SHP77 treated with DMSO at 0.1 percent for 48 hours (cell line): ENCODE measurements around the gene WNT6.

Source experiments
- DNase-seq: peaks from one replicate; lab custom pipeline; 2025; lab: John Stamatoyannopoulos, UW

WNT6 gene

DNA sequence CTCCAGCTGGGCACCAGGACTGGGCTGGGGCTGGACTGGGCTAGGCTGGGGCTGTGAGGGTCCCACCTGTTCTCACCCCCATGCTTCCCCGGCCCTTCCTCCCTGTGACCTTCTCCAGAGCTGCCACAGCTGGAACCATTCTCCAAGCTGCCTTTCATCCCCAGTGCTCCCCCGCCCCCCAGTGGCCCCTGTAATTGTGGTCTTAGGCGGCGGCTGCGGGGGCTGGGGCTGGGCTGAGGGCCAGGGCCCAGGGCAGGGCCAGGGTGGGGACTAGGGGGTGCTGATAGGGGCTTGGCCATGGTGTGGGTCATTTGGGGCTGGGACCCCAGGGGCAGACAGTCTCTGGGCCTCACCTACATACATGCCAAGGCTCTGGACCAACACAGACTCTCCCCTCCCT, 18.3 kb downstream of the WNT6 start:
- no peak for DNase-seq

GRCh38 chr2:218878486-218878885, 18.9 kb downstream of the WNT6 start:
- DNase-seq, result no peak

DNA sequence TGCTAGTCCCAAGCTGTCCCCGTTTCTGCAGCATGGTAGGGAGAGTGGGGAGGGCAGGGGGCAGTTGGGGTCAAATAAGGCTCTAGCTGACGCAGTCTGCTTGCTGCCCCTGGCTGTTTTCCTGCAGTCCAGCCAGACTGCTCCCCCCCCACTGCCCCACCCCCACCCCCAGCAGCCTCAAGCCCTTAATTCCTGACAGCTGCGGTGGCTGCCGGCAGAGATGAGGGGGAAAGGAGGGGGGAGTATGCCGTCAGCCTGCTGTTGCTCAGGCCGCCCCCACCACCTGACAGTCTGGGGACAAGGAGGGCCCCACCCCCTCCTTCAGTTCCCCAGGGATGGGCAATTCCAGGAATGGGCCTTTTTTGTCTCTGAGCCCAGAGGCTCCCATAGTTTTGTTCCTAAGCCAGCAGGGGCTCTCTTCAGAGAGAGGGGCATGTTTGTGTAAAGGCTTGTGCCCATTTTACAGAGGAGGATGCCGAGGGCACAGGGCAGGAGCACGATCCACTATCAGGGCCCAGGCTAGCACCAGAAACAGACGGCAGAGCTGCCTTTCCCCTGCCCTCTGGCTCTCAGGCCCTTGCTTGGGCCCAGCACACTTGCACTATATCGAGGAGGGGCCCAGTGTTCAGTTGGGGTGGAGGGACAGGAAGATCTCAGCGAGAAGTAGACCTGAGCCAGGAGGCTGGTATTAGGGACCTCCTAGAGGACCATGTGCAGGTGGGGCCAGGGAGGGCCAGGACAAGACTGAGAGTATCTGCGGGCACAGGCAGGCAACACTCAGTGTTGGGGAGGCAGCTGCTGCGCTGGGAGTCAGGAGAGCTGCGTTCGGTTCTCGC, 19.5 kb downstream of the WNT6 start:
- peak; percentile 16 for DNase-seq

DNA sequence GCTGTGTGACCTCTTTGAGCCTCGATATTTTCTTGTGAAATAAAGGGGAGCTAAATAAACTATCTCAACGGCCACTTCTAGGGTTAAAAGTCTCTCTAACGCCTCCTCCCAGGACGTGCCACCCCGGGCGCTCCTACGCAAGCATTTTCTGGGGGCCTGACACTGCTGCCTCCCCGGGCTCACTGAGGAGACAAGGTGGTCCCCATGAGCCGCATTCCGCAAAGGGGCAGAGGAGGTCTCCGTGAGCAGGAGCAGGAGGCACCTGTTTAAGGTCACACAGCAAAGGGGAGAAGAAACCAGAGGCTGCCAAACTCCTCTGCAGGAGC, 20.1 kb downstream of the WNT6 start:
- DNase-seq, result no peak

DNA sequence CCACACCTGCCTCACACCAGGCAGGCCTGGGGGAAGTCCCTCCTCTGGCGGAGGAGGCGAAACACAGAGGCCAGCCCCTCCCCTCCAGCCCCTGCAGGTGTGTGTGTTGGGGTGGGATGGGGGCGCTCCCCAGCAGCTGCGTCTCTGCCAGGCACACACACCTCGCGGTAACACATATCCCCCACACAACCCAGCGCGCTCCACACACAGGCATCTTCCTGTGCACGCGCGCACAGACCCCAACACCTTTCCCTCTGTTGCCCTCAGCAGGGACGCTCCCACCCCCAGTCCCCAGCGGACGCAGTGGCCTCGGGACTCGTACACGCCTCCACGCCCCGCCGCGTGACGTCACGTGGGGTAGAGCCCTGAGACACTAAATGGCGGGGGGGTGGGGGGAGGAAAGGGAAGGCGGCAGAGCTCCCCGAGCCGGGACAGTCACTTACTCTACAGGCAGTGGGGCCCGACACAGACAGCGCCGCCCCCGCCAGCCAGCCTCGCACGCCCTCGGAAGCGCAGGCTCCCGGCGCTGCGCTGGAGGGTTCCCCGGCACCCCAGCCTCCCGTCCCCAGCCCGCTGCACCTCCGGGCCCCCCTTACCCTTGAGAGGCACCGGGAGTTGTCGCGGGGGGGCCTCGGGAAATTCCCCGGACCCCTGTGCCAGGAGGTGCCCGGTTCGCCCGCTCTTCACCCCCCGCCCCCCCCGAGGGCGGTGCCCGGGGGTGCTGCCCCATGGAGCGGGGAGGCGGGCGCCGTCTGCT, 20.7 kb downstream of the WNT6 start, which contains the start of gene WNT10A:
Gene WNT10A (plus strand): TSS at position 751 of the 757 bp plus-strand sequence. CDS start 144 bp downstream, outside the sequence.
- no peak for DNase-seq

GRCh38 chr2:218880859-218881594, 21.4 kb downstream of the WNT6 start:
- no peak for DNase-seq

DNA sequence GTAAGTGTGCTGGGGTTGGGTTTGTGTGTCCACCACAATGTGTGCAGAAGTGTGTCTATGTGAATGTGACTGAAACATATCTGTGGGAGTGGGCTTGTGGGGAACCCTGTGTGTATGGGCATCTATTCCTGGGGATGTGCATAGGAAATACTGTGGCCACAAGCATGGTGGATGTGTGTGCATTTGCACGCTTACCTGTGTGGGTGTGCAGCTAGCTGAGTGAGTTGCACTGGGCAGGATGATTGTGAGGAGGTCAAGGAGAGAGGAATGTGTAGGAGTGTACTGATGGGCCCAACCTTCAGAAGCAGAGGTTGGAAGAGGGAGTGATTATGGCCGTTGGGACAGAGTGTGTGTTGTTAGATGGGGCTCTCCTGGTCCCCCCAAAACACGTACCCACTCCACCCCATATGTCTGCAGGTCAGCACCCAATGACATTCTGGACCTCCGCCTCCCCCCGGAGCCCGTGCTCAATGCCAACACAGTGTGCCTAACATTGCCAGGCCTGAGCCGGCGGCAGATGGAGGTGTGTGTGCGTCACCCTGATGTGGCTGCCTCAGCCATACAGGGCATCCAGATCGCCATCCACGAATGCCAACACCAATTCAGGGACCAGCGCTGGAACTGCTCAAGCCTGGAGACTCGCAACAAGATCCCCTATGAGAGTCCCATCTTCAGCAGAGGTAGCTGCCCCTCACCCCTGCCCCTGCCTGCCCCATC, 22.3 kb downstream of the WNT6 start:
- DNase-seq, result no peak

GRCh38 chr2:218882461-218882816, 22.8 kb downstream of the WNT6 start:
- no peak for DNase-seq

- no peak for DNase-seq
Measured at GRCh38 chr2:218882866-218883366, 23.3 kb downstream of the WNT6 start.

DNA sequence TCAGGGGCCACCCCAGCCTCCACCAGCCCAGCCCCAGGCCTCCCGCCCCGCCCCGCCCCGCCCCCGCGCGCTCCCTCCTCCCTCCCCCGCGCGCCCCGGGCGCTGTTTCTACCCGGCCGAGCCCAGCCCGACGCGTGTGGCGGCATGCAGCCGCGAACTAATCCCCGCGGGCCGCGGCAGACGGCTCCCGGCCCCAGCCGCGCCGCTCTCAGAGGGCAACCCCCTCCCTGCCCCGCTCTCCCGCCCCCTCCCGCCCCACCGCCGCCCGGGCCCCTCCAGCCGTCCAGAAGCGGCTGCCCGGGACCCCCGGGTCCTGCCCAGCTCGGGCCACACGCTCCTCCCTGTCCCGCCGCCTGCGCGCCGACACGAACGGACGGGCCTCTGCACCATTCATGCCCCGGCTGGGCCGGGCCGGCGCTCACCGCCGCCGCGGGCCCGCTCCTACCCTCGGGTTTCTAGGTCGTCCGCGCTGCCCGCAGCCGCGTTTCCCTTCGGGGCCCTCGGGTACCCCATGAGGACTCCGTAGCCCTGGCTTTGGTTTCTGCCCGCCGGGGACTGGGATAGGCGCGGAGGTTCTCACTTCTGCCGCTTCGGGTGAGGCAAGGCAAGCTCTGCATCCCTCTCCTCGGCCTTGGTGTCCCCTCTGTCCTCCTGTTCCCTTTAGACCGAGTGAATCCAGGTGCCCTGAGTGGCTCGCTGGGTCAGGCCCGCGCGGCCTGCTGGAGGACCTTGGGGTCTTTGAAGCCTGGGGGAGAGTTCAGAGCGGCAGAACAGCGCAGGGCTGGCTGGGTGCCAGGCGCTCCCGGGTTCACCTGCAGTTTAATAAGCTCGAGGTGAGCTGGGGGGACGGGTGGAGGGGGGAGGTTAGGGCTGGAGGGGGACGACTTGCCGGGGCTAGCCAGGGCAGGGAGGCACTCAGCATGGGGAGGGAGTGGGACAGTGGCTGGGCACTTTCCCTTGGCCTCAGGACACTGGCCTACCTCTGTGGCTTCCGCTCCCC, 24.2 kb downstream of the WNT6 start:
- no peak for DNase-seq

GRCh38 chr2:218884519-218884918, 24.9 kb downstream of the WNT6 start:
- DNase-seq, result no peak

DNA sequence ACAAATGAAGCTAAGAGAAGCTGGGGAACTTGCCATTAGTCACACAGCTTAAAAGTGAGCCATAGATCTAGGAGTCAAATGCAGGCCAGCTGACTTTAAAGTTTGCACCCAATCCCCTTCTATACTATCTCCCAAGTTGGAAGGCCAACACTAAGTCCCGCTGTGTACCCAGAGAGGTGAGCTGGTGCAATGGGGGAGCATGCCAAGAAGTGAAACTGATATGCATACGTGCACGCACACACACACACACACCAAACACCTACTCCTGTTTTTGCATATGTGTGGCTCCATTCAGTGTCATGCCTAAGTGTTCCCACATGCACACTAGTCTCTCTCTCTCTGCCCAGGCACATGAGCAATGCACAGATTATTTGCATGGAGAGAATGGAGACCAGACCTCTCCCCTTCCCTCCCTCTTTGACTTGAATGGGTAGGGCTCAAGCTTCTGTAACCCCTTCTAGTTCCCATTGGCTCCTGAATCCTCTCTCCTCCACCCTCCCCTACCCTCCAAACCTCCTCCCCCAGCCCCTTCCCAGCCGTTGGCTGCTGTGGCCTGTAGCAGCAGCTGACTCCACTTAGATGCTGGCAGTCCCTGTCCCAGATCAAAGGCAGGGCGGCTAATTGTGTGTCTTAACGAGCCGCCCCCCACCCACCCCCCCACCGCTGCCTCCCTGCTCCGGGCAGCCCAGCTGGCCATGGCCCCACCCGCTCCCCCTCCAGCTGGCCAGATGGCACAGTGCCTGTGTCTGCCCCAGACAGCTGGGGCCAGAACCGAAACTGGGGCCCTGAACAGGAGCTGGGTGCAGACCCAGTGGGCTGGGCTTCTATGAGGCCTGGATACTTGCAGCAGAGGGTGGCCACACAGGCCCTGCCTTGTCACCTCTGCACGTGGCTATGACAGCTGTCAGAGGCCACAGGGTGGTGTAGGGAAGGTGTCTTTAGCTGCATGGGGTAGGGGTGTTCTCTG, 26.7 kb downstream of the WNT6 start:
- peak; percentile 61 for DNase-seq

GRCh38 chr2:218887079-218887478, 27.5 kb downstream of the WNT6 start:
- DNase-seq, result no peak

DNA sequence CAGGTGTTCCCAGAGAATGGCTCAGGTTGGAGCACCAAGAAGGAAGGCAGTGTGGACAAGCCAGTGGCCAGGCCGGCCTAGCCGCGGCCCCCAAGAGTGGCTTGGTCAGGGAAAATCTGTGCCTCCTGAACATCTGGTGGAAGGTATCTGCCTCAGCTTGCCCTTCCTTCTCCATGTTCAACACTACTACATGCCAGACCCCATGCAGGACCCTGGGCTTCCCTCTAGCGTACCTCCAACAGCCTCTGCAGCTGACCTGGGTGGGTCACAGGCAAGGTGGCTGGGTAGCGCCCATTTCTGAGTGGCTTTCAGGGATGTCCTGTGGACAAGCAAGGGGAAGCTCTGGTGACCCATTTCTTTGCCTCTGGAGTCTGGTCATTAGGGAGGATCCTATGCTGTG, 28.7 kb downstream of the WNT6 start:
- no peak for DNase-seq

DNA sequence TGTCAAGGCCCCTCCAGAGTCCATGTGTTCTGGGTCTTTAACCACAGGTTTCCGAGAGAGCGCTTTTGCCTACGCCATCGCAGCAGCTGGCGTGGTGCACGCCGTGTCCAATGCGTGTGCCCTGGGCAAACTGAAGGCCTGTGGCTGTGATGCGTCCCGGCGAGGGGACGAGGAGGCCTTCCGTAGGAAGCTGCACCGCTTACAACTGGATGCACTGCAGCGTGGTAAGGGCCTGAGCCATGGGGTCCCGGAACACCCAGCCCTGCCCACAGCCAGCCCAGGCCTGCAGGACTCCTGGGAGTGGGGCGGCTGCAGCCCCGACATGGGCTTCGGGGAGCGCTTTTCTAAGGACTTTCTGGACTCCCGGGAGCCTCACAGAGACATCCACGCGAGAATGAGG, 30.3 kb downstream of the WNT6 start:
- no peak for DNase-seq

- no peak for DNase-seq
Measured at GRCh38 chr2:218890369-218890768, 30.8 kb downstream of the WNT6 start.

DNA sequence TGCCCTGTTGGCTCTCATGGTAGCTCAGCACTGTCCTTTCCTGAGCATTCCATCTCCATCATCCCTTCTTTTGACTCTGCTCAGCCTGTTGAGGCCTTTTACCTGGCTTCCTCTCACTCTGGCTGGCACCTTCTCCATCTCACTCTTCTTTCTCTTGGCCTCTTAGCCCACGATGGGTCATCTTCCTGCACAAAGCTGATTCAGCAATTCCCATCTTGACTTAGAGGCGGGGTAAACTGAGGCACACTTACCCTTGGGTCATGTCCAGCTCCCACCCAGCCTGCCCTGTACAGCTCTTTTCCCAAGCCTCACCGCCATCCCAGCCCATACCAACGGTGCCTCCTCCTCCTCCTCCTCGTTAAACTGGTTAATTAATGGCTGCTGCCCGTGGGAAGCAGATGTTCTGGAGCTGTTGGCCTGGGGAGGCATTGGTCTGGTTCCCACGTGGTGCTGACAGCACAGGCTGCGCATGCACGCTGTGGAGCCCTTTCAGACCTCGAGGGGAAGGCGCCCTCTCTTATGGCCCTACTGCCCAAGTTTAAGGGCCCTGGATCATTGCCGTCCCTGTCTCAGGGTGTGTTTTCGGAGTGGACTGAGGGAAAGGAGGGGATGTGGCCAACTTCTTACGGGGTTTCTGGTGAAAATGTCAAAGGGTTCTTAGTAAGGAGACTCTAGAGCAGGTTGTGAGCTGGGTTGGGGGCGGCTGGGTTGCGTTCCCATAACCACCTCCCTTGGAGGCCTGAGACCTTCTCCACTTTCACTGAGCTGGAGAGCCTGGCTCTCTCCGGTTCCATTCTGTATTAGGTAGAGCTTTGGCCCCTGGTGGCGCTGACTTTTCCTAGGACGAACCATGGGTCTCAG, 31.9 kb downstream of the WNT6 start:
- no peak for DNase-seq

DNA sequence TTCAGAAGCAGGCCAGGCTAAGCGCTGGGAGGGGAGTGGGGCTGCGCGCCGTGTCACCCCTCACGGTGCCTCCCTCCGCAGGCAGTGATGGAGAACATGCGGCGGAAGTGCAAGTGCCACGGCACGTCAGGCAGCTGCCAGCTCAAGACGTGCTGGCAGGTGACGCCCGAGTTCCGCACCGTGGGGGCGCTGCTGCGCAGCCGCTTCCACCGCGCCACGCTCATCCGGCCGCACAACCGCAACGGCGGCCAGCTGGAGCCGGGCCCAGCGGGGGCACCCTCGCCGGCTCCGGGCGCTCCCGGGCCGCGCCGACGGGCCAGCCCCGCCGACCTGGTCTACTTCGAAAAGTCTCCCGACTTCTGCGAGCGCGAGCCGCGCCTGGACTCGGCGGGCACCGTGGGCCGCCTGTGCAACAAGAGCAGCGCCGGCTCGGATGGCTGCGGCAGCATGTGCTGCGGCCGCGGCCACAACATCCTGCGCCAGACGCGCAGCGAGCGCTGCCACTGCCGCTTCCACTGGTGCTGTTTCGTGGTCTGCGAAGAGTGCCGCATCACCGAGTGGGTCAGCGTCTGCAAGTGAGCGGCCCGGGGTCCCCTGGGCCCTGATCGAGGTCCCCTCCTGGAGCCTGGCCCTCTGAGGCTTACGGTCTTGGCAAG, 33.2 kb downstream of the WNT6 start:
- peak; percentile 35 for DNase-seq
